NCI-H69 (cell line): Measurements from ENCODE around the gene NFIA.

Experiments used
- DNase-seq: peaks from one replicate; lab custom pipeline; 2025; lab: John Stamatoyannopoulos, UW

Gene NFIA

DNA sequence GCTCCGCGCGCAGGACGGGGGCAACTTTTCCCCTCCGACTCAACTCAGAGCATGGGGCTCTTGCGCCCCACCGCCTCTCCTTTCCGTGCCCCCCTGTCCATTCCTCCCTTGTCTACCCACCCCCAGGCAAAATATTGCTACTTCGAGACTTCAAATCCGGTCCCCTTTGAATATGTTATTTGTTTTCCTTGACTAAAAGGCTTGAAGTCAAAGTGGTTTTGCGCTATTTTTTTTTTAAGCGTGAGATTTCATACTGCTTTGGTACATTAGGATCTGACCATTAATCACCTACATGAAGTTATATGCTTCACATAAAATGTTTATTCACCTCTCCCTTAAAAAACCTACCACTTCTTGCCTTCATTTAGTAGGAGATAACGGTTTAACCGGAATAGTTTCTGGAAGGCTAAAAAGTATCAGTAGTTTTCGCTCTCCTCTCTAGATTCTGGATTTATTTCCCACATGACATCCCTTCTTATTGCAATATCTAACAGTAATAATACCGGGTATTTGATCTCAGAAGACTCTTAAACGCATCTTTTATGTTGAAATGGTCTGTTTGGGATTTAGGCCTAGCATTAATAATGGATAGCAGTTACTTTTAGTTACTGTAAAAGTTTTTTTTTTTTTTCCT lies 1.6 kb downstream of the NFIA start:
- DNase-seq = peak; percentile 59

- peak; percentile 27 for DNase-seq
Measured at GRCh38 chr1:61084491-61085031, 2.2 kb downstream of the NFIA start.

DNA sequence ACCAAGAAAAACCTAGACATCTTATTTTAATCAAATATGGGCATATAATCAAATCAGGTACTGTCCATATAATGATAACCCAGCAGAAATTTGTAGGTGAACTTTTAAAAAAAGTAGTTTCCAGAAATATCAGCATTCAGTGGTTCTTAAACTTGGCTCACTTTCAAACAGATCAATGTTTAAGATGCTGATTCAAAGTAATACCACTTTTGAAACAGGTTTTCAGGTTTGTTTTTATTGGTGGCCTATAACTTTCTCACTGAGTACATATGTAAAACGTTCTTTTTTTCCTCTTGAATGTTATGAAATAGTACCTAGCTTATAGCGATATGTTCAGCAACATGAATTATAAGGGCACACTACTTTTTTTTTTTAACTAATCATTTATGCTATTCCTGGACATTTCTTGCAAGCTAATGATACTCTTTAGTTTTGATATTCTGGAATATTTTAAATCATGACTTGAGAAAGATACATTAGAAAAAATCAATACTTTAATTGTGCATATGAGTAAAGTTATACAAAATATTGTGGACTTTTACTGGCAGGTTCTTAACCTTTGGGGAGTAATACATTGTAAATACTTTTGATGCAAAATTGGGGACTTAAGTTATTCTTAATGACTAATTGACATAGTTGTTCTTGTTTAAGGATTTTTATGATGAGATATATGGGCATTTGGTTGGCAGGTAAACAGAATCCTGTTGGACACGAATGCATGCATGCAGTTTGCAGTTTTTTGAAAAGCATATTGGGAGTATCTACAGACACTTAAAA lies 3.0 kb downstream of the NFIA start:
- DNase-seq = no peak

DNA sequence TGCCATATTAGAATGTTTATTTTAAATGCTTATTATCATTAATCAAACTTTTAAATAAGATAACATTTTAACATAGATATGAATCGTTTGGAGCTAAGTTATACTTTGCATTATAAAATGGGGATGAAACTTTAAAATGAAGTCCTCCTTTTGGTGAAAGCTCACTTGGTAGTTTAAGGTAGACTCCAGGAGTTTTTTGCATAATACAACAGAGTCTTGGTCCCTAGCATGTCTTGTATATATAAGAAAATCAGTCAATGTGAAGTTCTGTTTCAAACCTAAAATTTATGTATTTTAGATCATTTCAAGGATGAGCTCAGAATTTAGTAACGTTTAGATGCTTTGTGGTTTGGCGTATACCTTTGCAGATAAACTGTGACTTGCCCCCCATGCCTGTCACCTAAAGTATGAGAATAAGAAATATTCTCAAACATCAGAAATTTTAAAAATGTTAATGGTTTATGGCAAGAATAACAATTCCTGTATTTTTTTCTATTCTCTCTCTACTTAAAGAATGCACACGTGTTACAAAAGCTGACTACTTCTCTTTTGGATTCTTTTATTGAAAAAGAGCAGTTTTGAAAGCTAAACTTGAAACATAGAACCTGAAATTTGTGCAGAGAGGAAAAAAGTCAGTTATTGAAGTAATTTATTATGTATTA lies 3.8 kb downstream of the NFIA start:
- DNase-seq = no peak

DNA sequence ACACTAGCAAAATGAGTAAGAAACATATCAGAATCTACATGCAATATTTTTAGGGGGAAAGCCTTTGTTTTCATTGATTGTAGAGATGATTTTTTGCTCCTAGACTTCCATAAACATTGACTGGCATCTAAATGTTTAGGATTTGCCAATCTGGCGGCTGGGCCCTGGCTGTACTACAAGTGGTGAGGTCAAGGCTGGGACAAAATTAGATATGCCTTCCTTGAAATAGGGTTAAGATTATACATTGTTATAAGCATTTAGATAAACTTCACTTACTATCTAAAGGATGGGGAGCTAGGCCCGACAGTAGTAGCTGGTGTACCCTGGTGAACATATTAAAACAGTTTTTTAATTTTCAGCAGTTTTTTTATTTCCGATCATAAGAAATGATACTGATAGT lies 5.2 kb downstream of the NFIA start:
- no peak for DNase-seq

- no peak for DNase-seq
Measured at GRCh38 chr1:61088163-61088974, 6.0 kb downstream of the NFIA start.

DNA sequence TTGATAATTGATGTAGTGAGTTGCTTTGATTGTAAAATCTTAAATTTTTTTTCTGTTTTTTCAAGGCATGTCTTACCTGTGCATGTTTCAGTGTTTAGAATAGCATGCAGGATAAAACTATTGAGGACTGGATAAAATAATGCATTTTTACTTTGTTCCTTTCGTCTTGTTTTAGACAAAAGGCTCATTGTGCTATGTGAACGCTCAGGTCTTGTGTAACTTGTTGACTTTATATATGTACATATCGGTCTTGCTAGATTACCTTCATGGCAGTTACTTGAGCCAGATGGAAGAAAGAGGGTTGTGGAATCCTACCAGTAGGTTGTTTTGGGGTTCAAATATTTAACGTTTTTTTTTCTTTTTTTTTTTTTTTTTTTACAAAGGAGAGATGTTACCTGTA lies 7.0 kb downstream of the NFIA start:
- peak; percentile 30 for DNase-seq

DNA sequence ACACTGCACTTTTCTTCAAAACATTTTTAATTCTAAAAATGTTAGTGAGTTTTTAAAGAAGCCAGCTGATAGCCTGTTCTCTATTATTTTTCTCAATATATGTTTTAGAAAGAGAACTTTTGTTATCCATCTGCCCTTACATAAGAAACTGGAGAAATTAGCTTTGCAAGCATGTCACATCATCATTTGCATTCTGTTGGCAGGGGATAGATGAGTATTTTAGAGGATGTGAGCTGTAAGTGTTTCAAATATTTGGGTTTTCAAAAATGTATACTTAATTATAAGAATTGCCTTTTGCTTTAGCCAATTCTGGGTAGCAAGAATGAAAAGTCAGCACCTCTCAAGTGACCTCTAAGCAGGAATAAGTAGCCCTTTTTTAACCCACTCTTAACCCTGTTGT lies 7.4 kb downstream of the NFIA start:
- no peak for DNase-seq

DNA sequence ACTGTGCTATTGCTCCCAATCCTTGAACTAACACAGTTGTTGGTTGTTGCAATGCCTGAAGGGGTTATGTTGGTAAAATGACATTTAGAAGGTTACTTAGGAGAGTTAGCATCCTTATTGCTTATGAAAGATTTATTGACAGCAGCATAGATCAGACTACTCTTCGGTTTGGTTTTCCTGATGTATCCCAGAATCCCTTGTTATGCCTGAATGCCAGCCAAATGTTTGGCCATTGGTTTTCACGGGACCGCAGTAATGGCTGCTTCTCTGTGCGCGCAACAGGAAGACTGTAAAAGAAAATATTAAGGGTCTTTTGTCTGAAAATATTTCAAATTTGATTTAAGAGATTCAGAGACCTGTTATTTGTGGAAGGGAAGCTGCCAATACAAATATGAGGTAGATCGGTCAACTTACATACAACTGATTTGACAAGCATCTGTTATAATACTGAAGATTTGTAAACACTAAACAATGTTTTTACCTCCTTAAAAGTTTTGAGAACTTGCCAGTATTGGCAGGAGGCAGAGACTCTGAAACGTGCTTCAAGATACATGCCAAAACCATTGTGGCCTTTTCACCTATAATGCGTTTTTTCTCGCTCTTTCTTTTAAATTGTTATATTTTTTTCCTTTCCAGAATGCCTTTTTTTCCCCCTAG lies 8.3 kb downstream of the NFIA start:
- DNase-seq = no peak

DNA sequence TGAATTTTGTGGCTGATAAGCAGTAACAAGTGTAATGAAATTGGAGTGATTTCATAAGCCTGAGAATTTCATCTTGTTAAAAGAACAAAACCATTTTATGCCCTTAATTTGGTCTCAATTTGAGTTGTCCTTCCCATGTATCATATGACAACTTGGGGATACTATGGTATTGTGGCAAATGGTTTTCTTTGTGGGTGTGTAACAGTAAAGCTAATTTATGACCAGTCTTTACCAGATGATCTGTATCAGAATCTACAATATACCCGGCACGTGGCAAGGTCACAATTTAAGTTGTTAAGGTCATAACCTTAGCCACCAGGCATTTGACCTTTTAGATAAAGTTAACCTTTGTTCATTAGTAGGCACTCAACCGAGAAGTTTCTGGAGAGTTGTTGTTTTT lies 9.1 kb downstream of the NFIA start:
- peak; percentile 8 for DNase-seq

DNA sequence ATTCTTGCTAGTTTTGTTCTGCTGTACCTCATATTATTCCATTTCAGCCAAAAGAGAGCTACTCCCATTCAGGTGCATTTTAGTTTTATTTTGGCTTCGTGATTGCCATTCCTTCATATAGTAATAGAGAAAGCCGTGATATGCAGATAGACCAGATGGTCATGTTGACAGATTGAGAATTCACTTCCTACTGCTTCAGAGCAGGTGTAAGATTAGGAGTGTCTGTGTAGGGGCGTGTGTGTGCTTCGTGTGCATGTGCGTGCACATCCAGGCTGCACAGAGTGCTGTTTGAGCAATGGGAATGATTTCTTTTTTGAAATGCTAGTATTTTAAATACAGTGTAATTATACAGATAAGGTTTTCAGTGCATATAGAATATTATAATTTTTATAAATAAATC lies 10.3 kb downstream of the NFIA start:
- peak; percentile 79 for DNase-seq

DNA sequence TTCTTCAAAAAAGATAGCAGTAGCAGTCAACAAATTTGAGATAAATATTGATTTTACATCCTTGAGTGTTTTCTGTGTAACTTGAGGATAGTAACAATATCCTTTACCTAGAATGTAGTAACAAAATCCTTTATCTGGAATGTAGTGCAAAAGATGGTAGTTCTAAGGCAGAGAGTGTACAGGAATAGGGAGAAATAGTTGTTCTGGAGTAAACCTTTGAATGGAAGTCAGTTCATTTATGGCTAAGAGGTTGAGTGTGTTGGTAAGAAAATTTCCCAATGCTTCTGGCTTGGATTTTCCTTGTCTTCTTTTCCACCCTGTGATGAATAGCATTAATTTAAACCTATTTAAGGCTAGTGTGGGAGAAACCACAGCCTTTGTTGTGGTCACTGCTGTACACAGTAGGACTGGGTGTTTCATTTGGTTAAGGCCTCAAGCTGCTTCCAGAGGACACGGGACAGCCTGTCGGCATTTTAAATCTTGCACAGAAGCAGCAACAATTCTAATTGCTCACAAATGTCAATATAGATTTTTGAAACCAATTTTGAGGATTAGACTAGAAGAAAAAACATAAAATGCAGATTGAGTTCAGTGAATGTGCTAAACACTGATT lies 11.3 kb downstream of the NFIA start:
- DNase-seq = no peak

DNA sequence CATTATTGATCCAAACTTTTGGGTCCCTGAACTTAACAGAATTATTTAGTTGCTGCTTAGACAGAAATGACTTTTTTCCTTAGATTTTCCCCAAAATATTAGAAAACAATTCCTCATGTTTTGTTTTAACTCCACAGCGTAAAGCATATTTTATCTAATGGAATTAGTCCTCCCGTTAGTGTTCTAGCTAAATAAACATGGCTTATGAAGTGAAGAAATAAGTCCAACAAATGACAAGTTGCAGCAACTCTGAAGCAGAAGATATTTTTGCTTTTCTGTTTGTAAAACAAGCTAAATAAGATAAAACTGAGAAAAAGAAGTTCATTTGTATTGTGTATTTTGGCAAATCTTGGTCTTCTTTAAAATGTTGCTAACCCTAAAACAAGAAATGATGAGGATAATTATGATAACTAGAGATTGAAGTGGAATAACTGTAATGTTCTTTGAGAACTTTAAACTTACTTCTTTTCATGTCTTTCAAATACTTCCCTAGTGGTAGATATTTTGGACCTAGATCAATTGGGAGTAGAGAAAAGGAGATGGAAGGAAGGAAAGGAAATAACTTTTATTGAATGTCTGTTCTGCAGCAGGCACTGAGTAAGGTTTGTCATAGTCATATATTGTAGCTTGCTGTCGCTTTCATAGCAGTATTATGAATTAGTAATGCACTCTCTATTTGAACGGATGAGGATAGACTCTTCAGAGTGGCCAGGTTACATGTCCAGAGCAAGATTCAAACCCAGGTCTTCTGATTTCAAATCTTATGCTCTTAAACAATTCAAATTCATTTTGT lies 12.5 kb downstream of the NFIA start:
- DNase-seq = no peak

DNA sequence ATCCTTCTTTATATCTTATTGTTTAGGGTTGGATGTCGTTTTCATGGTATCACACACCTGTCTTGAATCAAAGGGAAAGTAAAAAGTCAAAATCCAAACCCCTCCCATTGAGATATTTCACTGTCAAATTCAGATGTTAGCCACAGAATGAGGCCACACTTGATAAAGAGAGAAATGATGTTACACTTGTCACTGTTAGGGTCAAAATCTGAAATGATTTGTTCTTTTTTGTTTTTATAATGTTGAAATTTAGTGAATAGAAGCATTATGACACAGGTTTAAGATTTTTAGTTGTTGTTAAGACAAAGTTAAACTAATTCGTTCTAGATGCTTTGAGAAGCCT lies 13.1 kb downstream of the NFIA start:
- DNase-seq = no peak

DNA sequence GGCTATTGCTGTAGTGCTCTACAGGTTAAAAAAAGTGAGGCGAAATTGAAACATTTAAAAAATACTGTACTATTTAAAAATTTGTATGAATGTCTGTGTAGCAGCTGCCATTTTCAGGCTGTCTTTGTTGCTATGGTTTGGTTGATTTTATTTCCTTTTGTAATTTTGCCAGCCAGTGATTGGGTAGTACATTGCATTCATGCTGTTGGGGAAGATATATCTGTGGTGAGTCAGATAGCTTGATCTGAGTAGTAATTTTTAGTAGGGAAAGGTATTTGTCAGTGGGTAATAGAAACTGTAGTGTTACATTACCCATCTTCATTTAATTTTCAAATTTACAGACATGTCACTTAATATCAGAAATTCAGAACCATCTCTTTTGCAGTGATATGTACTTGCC lies 15.0 kb downstream of the NFIA start:
- DNase-seq = no peak

- no peak for DNase-seq
Measured at GRCh38 chr1:61097722-61098121, 15.4 kb downstream of the NFIA start.

DNA sequence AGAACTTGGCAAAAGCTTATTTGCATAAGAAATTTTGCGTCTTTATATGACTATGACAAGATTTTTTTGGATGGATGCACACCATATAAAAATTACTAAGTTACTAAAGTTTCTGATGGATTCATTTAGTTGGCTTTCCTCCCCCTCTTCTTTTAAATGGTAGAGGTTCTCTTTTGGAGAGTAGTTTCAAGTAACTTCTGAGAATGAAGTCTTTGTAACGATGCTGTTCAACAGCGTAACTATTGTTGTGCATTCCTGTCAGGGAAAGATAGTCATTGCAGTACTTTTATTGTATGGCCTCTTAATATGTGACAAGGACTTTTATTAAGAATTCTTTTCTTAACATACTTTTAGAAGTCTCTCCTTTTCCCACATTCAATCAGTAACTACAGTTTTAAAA lies 16.0 kb downstream of the NFIA start:
- DNase-seq = no peak

DNA sequence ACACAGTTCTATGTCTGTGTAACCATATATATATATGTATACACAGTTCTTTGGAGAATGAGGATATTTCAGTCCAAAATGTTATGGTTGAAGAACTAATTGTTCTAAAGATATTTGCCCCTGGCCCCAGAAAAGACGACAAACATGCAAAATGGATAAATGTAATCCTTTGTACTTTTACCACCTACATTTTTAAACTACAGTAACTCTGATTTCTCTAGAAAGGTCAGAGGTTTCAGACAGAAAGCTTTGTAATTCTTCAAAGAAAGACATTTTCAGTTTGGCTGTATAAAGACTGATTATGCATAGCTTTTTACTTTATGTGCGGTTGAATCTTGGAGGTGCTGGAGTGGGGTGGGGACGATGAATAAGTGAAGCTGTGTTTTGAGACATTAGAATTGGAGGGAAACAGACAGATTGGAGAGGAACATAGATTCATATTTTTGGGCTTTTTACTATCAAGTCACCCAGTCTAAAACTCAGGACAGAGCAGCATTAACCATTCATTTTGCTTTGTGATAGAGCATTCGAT lies 16.6 kb downstream of the NFIA start:
- no peak for DNase-seq

GRCh38 chr1:61100578-61100977 lies 18.2 kb downstream of the NFIA start:
- no peak for DNase-seq

GRCh38 chr1:61101536-61101935 lies 19.2 kb downstream of the NFIA start:
- no peak for DNase-seq
